ENCODE measurements around the gene RAD51AP2. TPM values are rescaled to one million over a fixed set of nuclear protein-coding genes. Genes with fewer than 3 reads are reported as not detected.
"Not testable (repeated sequence)": the region's sequence is repeated elsewhere in the genome, so short reads cannot be mapped to it uniquely, and the experiment has no call there.

The RAD51AP2 gene
- total and polyA plus RNA-seq, 10 of the 15 experiments (the other 5 are each of a cell fraction or from before 2014, with no cell fraction given) = under 0.01 to 0.02 TPM; not detected in 8

DNA sequence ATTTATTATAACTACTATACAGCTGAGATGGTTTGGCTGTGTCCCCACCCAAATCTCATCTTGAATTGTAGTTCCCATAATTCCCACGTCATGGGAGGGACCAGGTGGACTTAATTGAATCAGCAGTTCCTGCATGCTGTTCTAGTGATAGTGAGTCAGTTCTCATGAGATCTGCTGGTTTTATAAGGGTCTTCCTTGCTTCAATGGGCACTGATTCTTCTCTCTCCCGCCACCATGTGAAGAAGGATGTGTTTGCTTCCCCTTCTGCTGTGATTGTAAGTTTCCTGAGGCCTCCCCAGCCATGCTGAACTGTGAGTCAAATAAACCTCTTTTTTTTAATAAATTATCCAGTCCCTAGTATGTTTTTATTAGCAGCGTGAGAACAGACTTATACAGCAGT is 47.5 kb upstream of the RAD51AP2 start:
- H2AFZ ChIP-seq (ENCODE audit: control insufficient read depth, low read depth, low read length); H3K9me3 ChIP-seq (replicated peaks; ENCODE audit: control insufficient read depth, insufficient read depth, low read length); H3K27me3 ChIP-seq (replicated peaks in 1 of 2; ENCODE audit: control insufficient read depth in 2 of 2, insufficient read depth in 2 of 2, low read length in 1 of 2); SMC1A ChIA-PET (ENCODE audit: uncharacterized antibody, unreplicated experiment); H3K36me3 ChIP-seq (ENCODE audit: control insufficient read depth in 2 of 2, insufficient read depth in 2 of 2, low read length in 1 of 2); H4K20me1 ChIP-seq (ENCODE audit: control insufficient read depth, insufficient read depth); intact Hi-C loops (cut with micrococcal nuclease; ENCODE audit: unreplicated experiment); H3K4me3 ChIP-seq; H3K4me2 ChIP-seq (ENCODE audit: control insufficient read depth, insufficient read depth); H3K9ac ChIP-seq (ENCODE audit: control insufficient read depth, insufficient read depth, low read length); DNase-seq (ENCODE audit: low read depth, low spot score); BruUV-seq (replicated peaks); FAIRE-seq; ATAC-seq; POLR2A ChIA-PET; H3K4me1 ChIP-seq (ENCODE audit: control insufficient read depth, insufficient read depth, low read length); H3K79me2 ChIP-seq (ENCODE audit: control insufficient read depth, insufficient read depth, low read length); in situ Hi-C loops (cut with MboI); RAD21 ChIA-PET (ENCODE audit: unreplicated experiment); H3K27ac ChIP-seq (ENCODE audit: control insufficient read depth, insufficient read depth): not testable (repeated sequence)
- CTCF ChIA-PET = interaction anchor here (0.5 kb wide), 1 partner anchor 500 kb away, joined by 5 read pairs; no protein-coding TSS in a partner anchor
- 23% methylated on average over 3 of the region's 3 CpGs for WGBS (ENCODE audit: insufficient coverage, insufficient replicate concordance, low lambda C conversion rate, missing lambda C conversion rate)

DNA sequence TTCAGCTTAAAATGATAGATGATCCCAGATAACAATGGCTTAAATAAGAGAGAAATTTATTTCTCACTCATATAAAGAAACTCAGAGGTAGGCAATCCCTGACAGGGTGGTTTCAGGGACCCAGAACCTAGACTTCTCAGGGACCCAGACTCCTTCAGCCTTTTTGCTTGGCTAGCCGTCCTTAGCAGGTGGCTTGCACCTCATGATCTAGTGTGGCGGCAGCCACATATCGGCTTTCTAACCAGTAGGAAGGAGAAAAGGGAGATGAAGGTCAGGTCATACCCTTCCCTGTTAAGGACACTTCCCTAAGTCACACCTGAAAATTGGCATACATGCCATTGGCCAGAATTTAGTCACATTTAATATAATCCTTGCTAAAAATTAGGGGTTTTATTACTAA is 40.6 kb upstream of the RAD51AP2 start:
- Histone ChIP-seq H3K4me2 (ENCODE audit: control insufficient read depth, insufficient read depth) (no peak overlapping the region), H3K79me2 (ENCODE audit: control insufficient read depth, insufficient read depth, low read length) (no peaks in the 10 kb centered on the region), H3K4me1 (ENCODE audit: control insufficient read depth, insufficient read depth, low read length) (no peaks in the 10 kb centered on the region), H3K9ac (ENCODE audit: control insufficient read depth, insufficient read depth, low read length) (no peak overlapping the region), H4K20me1 (ENCODE audit: control insufficient read depth, insufficient read depth) (no peaks in the 10 kb centered on the region), H3K27me3 (replicated peaks in 1 of 2; ENCODE audit: control insufficient read depth in 2 of 2, insufficient read depth in 2 of 2, low read length in 1 of 2) (no peaks in the 10 kb centered on the region; a peak in 1 of 4 replicates), H2AFZ (ENCODE audit: control insufficient read depth, low read depth, low read length) (no peak overlapping the region), H3K27ac (ENCODE audit: control insufficient read depth, insufficient read depth) (no peak overlapping the region), H3K36me3 (ENCODE audit: control insufficient read depth in 2 of 2, insufficient read depth in 2 of 2, low read length in 1 of 2) (no peaks in the 10 kb centered on the region), H3K4me3 (no peak overlapping the region), H3K9me3 (replicated peaks; ENCODE audit: control insufficient read depth, insufficient read depth, low read length) (no peaks in the 10 kb centered on the region)
- in situ Hi-C loops (cut with MboI) = no loop called here
- TF ChIP-seq CREM (IDR thresholded peaks at IDR 0.05; ENCODE audit: low read depth) (no peak), ZSCAN29 (IDR thresholded peaks at IDR 0.05) (no peak), CHD2 (IDR thresholded peaks at IDR 0.05; ENCODE audit: borderline replicate concordance, low read depth, low read length) (no peak), ZNF207 (IDR thresholded peaks at IDR 0.05; ENCODE audit: borderline replicate concordance) (no peak), RAD21 (IDR thresholded peaks at IDR 0.05; ENCODE audit: insufficient read depth, low read depth, low read length) (no peak), SMARCA5 (IDR thresholded peaks at IDR 0.05) (no peak)
- TF ChIP-seq, protein P1, sequence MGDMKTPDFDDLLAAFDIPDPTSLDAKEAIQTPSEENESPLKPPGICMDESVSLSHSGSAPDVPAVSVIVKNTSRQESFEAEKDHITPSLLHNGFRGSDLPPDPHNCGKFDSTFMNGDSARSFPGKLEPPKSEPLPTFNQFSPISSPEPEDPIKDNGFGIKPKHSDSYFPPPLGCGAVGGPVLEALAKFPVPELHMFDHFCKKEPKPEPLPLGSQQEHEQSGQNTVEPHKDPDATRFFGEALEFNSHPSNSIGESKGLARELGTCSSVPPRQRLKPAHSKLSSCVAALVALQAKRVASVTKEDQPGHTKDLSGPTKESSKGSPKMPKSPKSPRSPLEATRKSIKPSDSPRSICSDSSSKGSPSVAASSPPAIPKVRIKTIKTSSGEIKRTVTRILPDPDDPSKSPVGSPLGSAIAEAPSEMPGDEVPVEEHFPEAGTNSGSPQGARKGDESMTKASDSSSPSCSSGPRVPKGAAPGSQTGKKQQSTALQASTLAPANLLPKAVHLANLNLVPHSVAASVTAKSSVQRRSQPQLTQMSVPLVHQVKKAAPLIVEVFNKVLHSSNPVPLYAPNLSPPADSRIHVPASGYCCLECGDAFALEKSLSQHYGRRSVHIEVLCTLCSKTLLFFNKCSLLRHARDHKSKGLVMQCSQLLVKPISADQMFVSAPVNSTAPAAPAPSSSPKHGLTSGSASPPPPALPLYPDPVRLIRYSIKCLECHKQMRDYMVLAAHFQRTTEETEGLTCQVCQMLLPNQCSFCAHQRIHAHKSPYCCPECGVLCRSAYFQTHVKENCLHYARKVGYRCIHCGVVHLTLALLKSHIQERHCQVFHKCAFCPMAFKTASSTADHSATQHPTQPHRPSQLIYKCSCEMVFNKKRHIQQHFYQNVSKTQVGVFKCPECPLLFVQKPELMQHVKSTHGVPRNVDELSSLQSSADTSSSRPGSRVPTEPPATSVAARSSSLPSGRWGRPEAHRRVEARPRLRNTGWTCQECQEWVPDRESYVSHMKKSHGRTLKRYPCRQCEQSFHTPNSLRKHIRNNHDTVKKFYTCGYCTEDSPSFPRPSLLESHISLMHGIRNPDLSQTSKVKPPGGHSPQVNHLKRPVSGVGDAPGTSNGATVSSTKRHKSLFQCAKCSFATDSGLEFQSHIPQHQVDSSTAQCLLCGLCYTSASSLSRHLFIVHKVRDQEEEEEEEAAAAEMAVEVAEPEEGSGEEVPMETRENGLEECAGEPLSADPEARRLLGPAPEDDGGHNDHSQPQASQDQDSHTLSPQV (IDR thresholded peaks at IDR 0.05) = no peak
- TF ChIP-seq, protein P2, sequence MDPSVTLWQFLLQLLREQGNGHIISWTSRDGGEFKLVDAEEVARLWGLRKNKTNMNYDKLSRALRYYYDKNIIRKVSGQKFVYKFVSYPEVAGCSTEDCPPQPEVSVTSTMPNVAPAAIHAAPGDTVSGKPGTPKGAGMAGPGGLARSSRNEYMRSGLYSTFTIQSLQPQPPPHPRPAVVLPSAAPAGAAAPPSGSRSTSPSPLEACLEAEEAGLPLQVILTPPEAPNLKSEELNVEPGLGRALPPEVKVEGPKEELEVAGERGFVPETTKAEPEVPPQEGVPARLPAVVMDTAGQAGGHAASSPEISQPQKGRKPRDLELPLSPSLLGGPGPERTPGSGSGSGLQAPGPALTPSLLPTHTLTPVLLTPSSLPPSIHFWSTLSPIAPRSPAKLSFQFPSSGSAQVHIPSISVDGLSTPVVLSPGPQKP (IDR thresholded peaks at IDR 0.05; ENCODE audit: low read depth, low read length) = no peak
- TF ChIP-seq, protein P3, sequence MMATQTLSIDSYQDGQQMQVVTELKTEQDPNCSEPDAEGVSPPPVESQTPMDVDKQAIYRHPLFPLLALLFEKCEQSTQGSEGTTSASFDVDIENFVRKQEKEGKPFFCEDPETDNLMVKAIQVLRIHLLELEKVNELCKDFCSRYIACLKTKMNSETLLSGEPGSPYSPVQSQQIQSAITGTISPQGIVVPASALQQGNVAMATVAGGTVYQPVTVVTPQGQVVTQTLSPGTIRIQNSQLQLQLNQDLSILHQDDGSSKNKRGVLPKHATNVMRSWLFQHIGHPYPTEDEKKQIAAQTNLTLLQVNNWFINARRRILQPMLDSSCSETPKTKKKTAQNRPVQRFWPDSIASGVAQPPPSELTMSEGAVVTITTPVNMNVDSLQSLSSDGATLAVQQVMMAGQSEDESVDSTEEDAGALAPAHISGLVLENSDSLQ (IDR thresholded peaks at IDR 0.05) = no peak
- WGBS (ENCODE audit: insufficient coverage, insufficient replicate concordance, low lambda C conversion rate, missing lambda C conversion rate) = 44% methylated on average over 3 of the region's 3 CpGs
- intact Hi-C loops (cut with micrococcal nuclease; ENCODE audit: unreplicated experiment) = no loop called here
- DNase-seq (ENCODE audit: low read depth, low spot score) (no peak), FAIRE-seq (no peak), ATAC-seq (no peak)
- BruUV-seq (replicated peaks) = no TSS peak
- RAD21 ChIA-PET (ENCODE audit: unreplicated experiment) = no interaction called here
- CTCF ChIA-PET = interaction anchor here (1.6 kb wide), 1 partner anchor 11 kb away, joined by 4 read pairs; no protein-coding TSS in a partner anchor
- SMC1A ChIA-PET (ENCODE audit: uncharacterized antibody, unreplicated experiment) = interaction anchor here (1.1 to 1.4 kb wide), 4 partner anchors 10 to 55 kb away, joined by 3 read pairs; no protein-coding TSS in a partner anchor
- POLR2A ChIA-PET = no interaction called here
